GM21360 (cell line): Measurements from ENCODE around the gene HLA-DMB.

Source experiments
- ATAC-seq: cut with Tn5 transposase; IDR thresholded peaks from one replicate; pipeline ENCODE4 v1.9.1; 2021; ENCODE audit warnings: mild to moderate bottlenecking, moderate library complexity; ENCODE audit not compliant: unreplicated experiment

HLA-DMB gene

DNA sequence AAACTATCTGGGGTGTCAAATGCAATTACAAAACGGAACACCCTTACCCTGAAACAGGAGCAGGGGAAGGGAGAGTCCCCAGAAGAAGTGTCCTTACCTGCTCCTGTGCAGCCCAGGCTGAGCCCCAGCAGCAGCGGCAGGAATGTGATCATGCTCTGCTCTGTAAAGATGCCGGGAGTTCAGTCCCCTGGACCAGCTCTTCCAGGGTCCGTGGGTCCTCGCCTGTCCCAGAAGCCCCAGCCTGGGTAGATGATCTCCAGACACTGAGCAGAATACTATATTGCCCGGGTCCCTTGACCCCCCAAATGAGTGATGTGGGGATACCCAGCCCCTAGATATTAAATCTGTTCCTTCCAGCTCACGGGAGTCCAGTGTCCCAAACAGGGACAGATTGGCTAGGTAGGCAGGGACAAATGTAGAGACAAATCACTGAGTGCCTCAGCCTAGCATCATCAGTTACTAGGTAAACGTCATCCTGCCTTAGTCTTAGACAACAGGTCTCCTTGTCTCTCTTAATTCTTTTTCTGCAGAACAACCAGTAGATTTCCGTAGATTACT, at the start of gene HLA-DMB:
Gene HLA-DMB, minus strand, starts transcription at position 373 of the 558 bp plus-strand sequence. Its CDS starts 221 bp downstream, at position 152.
- peak; percentile 39 for ATAC-seq

DNA sequence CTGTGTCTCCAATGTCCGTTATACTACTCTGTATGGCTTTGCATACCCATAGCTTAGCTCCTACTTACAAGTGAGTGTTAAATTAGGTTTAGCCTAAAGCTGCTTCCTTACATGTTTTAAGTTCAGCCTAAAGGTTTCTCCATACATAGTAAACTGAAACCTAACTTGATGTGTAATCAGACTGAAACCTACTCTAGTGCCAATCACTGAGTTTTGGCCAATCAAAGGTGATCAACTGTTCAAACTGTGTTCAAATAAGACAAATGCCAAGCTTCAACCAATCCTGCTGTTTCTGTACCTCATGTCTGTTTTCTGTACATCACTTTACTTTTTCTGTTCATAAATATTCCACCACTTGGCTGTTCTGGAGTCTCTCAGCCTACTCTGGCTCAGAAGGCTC, 48.5 kb upstream of the HLA-DMB start:
- ATAC-seq = no peak

DNA sequence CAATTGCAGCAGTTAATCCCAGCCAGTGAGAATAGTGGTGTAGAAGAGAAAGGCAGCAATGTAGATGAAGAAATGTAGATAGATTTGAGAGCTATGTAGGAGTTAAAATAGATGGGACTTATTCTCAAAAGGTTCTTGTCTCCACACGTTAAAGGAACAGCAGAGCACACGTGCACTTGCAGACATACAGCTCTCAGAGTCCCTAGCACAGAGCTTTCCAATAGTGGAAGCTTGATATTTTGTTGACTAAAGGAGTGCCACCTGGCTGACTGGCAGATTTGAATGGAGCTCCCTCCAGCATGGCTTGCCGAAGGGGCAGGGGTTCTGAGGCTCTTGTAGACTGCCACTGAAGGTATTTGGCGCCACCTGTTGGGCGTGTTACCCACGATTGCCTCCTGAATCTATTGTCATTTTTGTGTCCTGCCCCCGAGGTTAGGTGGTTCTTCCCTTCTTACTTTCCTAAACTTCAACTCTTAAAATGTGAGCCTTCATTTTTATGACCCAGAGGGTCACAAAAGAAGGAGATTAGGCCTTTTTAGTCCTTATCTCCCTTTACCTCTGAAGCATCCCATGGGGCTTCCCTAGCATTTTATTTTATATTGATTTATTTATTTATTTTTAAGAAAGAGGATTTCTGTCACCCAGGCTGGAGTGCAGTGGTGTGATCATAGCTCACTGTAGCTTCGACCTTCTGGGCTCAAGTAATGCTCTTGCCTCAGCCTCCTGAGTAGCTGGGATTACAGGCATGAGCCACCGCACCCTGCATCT, 44.0 kb upstream of the HLA-DMB start:
- no peak for ATAC-seq

DNA sequence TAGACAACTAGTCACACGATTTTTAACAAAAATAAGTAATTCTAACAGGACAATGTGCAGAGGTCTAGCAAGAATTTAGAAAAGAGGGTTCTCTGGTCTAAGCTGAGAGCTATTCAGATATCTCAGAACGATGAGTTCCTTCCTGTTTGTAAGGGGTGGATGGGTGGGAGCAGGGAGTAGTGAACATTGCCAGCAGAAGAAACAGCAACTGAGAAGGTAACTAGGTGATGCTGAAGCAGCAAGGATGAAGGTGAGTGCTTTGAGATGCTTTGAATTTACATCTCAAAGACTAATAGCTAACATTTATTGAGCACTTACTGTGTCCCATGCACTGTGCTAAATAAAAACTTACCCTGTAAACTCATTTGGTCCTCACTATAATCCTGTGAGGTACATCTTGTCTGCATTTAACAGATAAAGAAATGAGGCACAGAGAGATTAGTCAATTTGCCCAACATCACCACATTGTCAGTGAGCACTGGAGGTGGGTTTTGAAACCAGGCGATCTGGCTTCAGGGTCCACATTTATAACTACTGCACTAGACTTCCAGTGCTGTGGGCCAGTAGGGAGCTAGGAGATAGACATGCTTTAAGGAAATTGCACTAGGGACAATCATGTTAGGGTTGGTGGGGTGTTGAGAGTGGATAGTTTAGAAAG, 43.3 kb upstream of the HLA-DMB start:
- no peak for ATAC-seq

DNA sequence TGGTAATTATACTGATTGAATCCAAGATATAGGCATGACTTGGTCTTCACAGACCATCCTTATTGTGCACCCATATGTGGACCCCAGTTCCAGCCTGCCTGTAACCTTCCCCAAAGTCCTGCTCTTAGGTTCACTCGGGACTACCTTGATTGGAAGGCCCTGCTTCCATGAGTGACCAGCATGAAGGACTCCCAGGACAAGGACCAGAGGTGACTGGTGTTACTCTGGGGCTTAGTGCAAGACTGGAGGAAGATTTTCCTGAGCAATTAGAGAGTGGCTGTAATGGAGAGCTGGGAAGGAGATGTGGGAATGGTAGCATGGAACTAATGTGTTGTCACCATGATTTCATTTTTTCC, 42.6 kb upstream of the HLA-DMB start:
- no peak for ATAC-seq

DNA sequence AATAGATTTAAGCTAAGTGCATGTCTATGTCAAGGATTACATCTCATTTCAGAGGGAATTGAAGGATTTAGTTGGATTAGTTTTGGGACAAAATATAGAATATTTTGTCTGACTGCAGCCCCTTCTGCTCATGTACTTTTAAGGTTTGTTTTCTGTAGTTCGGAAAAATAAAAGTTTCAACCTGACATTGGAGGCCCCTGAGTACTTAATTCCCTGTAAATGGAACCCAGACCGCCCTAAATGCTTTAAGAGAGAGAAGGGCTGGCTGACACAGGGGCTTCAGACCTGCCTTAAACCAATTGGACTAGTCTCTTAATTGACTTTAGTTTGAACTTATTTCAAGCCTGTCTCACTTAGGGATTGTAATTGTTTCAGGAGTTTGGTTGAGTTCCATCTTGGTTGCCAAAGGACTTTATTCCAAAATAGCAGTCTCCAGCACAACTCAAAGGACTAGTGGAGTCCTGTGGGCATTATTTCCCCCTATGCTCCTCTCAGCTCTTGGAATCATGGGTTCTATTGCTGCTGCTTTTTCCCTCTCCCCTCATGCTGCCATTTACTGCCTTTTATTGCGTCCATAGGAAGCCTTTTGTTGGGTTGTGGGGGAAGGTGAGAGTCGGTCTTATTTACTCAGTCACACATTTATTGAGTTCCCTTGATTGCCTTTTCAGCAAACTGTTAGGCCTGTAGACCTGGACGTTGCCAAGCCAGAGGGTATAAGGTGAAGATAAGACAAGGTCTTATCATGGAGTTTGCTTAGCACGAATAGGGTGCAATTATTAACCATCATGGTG, 42.1 kb upstream of the HLA-DMB start:
- ATAC-seq = no peak

DNA sequence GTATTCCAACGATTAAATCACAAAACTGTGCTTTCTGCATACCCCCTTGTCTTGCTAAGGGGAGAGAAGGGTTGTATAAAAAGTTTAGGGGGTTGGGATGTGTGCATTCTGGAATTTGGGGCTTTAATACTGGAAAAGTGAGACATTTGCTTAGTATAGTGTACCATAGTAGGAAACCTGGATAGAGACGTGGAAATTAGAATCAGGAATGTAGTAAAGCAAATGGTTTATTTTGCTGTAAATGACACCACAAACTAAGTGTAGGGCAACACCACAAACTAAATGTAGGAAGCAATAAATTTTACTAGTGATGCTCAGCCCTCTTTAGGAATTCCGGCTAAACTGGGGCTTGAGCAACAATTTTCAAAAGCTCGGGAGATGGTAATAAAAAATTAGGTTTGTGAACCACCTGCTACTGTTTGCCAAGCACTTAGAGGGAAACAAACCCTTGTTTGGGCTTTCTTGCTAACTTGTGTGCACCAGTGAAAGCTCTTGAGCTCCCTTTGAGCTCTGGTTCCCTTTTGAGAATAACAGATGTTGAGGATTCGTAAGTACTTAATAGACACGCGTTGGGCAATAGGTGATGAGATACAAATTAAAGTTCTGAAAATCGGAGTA, 41.4 kb upstream of the HLA-DMB start:
- ATAC-seq = no peak

DNA sequence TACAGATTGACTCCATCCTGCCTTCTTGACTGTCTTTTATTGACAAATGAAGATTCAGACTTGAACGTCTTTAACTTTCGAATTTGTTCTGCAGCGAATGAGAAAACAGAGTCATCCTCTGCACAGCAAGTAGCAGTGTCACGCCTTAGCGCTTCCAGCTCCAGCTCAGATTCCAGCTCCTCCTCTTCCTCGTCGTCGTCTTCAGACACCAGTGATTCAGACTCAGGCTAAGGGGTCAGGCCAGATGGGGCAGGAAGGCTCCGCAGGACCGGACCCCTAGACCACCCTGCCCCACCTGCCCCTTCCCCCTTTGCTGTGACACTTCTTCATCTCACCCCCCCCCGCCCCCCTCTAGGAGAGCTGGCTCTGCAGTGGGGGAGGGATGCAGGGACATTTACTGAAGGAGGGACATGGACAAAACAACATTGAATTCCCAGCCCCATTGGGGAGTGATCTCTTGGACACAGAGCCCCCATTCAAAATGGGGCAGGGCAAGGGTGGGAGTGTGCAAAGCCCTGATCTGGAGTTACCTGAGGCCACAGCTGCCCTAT, 39.7 kb upstream of the HLA-DMB start:
- ATAC-seq = no peak

DNA sequence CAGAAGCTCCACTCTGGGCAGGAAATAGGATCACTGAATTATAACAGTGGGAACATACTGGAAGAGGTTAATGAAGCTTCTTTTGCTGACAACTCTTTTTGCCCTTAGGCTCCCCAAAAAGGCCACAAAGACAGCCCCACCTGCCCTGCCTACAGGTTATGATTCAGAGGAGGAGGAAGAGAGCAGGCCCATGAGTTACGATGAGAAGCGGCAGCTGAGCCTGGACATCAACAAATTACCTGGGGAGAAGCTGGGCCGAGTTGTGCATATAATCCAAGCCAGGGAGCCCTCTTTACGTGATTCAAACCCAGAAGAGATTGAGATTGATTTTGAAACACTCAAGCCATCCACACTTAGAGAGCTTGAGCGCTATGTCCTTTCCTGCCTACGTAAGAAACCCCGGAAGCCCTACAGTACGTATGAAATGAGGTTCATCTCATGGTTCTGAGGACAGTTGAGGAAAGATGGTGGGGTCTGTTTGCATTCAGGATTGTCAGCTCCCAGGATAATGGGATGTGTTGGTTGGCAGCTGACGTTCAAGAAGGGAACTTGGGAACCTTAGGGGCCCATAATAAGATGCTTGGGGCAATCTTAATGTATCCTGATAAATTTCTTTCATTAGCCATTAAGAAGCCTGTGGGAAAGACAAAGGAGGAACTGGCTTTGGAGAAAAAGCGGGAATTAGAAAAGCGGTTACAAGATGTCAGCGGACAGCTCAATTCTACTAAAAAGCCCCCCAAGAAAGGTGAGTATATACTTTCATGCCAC, 39.1 kb upstream of the HLA-DMB start:
- no peak for ATAC-seq

DNA sequence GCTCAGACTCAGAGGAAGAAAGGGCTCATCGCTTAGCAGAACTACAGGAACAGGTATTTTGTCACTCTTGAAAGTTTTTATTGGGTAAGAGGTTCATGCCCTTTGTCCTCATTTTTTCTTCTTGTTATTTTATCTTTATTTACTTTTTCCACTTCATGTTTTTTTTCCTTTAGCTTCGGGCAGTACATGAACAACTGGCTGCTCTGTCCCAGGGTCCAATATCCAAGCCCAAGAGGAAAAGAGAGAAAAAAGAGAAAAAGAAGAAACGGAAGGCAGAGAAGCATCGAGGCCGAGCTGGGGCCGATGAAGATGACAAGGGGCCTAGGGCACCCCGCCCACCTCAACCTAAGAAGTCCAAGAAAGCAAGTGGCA, 37.1 kb upstream of the HLA-DMB start:
- no peak for ATAC-seq

DNA sequence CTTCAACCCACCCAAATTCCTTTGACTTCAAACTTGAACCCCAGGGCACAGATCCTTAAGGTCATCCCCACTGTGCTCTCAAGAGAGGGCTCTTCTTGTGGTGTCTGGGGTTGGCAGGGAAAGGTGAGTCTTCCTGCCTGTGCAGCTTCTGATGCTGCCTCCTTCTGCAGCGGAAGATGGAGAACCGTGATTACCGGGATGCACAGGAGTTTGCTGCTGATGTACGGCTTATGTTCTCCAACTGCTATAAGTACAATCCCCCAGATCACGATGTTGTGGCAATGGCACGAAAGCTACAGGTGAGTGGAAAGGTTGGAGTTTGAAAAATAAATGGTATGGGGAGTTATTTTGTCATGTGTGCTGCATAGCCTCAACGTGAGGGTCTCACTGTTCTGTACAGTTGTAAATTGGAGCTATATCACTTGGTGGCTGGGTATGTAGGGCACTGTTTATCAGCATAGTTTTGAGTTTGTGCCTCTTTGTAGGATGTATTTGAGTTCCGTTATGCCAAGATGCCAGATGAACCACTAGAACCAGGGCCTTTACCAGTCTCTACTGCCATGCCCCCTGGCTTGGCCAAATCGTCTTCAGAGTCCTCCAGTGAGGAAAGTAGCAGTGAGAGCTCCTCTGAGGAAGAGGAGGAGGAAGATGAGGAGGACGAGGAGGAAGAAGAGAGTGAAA, 36.6 kb upstream of the HLA-DMB start:
- no peak for ATAC-seq

DNA sequence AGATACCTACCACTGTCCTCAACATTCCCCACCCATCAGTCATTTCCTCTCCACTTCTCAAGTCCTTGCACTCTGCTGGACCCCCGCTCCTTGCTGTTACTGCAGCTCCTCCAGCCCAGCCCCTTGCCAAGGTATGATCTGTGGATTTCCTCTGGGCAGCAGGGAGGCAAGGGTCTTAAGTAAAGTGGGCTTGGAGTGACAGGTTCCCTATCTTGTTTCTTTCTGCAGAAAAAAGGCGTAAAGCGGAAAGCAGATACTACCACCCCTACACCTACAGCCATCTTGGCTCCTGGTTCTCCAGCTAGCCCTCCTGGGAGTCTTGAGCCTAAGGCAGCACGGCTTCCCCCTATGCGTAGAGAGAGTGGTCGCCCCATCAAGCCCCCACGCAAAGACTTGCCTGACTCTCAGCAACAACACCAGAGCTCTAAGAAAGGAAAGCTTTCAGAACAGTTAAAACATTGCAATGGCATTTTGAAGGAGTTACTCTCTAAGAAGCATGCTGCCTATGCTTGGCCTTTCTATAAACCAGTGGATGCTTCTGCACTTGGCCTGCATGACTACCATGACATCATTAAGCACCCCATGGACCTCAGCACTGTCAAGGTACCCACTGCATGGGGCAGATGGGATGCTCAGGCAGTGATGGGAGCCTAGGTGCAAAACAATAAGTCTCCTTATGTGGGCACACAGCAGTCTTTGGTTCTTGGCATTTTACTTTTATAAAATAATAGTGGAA, 35.7 kb upstream of the HLA-DMB start:
- no peak for ATAC-seq

DNA sequence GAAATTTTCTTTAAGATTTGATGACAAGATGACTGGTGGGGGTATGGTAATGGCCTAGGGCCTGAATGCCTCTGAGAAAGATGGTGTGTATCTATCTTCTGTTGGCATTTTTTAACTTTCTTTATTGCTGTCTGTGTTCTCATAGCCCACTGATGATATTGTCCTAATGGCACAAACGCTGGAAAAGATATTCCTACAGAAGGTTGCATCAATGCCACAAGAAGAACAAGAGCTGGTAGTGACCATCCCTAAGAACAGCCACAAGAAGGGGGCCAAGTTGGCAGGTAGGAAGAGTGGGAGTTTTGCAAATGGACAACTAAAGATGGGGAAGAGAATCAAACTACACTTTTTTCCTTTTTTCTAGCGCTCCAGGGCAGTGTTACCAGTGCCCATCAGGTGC, 35.1 kb upstream of the HLA-DMB start:
- no peak for ATAC-seq

DNA sequence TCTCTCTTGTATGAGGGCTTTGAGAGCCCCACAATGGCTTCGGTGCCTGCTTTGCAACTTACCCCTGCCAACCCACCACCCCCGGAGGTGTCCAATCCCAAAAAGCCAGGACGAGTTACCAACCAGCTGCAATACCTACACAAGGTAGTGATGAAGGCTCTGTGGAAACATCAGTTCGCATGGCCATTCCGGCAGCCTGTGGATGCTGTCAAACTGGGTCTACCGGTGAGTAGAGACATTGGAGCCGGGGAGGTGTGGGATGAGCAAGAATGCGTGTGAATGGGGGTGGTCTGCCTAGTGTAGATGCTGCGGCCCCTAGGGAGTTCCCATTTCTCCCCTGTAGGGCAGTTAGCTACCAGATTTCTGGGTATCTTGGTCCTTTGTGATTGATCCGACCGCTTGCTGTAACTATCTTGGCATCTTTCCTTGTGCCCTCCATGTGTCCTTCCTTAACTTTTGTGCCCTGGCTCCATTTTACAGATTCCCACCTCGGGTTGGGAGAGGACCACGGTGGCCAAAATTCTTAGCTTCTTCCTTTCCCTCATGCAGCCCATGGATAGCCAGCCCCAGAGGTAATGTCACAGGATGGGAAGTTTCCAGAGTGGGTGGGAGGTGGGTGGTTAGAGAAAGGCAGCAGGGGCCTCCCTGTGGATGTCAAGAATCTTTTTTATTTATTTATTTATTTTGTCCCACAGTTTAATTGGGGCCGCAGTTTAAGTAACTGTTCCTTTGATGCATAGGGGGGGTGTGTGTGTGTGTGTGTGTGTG, 33.9 kb upstream of the HLA-DMB start:
- no peak for ATAC-seq

DNA sequence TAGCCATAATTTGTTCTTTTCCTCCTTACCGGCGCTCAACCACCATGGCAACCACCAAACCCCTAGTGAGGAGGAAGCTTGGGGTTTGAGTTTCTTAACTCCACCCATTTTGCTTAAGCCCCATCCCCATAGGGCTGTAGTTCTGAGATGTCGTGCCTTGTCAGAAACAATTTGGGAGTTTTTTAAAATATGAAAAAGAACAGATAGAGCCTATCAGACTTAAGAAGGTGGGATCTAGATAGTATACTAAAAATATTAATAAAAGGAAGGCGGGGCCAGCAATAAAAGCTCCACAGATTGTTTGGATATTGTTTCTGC, 33.1 kb upstream of the HLA-DMB start:
- ATAC-seq = no peak

DNA sequence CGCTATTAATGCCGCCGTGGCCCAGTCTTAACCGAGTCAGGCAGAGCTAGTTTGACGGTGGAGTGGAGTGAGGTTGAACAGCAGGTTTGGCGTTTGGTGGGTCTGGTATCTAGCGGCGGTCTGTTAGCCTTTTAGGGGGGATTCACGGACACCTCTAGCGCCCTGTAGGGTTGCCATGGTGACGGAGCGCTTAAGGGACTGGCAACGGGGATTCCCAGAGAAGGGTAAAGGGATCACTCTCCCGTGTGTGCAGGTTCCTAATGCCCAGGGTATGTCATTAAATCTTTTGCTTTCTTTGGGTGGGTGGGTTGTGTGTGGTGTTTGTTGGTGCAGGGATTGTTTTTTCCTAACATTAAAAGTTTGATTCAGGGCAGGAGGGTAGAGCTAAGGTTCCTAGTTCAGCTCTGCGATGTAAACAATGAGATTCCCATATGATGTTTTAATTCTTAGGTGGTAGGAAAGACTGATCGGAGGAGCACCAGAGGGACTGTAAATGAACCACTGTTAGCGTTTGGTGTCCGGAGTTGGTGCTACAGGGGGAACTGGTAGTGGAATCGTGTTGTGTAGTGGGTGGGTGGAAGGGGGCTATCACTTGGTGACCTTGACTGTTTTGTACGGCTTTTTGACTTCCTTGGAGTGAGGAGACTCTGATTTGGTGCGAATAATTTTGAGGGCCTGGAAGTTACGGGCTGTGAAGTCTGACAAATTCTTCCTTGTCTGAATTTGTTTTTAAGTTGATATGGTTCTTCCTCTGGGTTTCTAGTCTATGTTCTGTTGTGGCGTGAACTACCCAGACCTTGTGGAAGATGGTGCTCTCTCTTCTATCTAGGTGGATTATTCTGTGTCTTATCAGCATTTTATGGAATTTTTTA, 32.6 kb upstream of the HLA-DMB start:
- ATAC-seq = no peak

DNA sequence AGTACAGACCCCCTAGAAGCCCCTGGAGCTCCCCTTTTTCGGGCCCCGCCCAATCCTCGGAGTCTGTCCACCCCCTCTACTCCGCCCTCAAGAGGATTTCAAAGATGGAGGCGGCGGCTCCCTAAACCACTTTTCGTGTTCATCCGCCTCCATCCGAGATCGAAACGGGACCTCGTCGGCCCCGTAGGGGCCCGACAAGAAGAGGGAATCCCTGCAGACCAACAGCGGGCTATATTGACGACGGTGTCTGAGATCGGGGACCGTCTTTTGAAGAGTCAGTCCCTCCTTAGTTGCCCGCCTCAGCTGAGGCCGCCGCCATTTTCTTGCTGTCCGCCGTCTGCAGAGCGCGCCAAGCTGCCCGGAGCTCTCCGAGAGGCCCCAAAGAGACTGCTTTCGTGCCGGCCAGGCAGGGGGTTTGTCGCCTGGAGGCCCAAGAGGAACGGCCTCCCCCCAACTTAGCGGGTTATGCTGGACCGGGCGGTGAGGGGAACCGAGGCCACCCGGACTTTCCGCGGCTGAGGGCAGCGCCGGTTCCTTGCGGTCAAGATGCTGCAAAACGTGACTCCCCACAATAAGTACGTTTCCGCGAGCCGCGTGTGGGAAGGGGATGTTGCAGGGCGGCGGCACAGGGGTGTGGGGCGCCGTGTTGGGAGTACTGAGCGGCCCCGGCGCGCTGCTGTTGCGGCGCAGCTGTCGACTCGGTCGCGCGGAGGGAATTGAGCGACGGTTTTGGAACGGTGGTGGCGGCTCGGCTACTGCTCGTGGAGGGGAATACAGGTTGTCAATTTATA, 31.7 kb upstream of the HLA-DMB start:
- ATAC-seq = no peak
